H1 (cell line): ENCODE data around the gene CS. TPM values are rescaled to one million over a fixed set of nuclear protein-coding genes. Genes with fewer than 3 reads are reported as not detected.

ENCODE experiments used
- CTCF ChIA-PET: fragments of 300-600 bp; sonication (Branson Sonifier 250); formaldehyde crosslinking; loops from one replicate; lab custom pipeline; 2021; ENCODE audit not compliant: partially characterized antibody; lab: Charles Lee
- POLR2A ChIA-PET: fragments of 300-600 bp; sonication (Branson Sonifier 250); formaldehyde crosslinking; loops from one replicate; lab custom pipeline; 2021; ENCODE audit warnings: inconsistent platforms; ENCODE audit not compliant: partially characterized antibody; lab: Charles Lee
- DNase-seq, 2 experiments: peaks; one replicate each; pipeline versions ENCODE4 v3.0.0 to v3.0.0-alpha.2; 2010 to 2022; ENCODE audit warnings: low spot score in 2 of 2, low read depth in 1 of 2, mixed read lengths in 1 of 2
- FAIRE-seq: peaks from 2 replicates; lab custom pipeline; 2011; peaks lifted over from hg19 to GRCh38; lab: Jason Lieb, UNC
- H2AFZ ChIP-seq: 2 replicates; pipeline ENCODE4 v1.8.1; 2012; ENCODE audit warnings: low read length, inconsistent platforms
- H2AK5ac ChIP-seq: 2 replicates; pipeline ENCODE4 v1.6.1; 2013; ENCODE audit warnings: low read depth, low read length
- H2BK120ac ChIP-seq: replicated peaks from 2 replicates; pipeline ENCODE3; 2013; ENCODE audit warnings: low read depth, low read length, inconsistent platforms
- H2BK12ac ChIP-seq: 2 replicates; pipeline ENCODE4 v1.6.1; 2013; ENCODE audit warnings: low read depth, low read length
- H2BK15ac ChIP-seq: 2 replicates; pipeline ENCODE4 v1.6.1; 2013; ENCODE audit warnings: low read length
- H2BK20ac ChIP-seq: 2 replicates; pipeline ENCODE4 v1.6.1; 2013; ENCODE audit warnings: low read length
- H2BK5ac ChIP-seq: 2 replicates; pipeline ENCODE4 v1.6.1; 2013; ENCODE audit warnings: low read depth, low read length
- H3K14ac ChIP-seq: 2 replicates; pipeline ENCODE4 v1.6.1; 2013; ENCODE audit warnings: inconsistent platforms; ENCODE audit not compliant: insufficient read length
- H3K18ac ChIP-seq: 2 replicates; pipeline ENCODE4 v1.6.1; 2013; ENCODE audit warnings: low read length; ENCODE audit errors: extremely low read depth
- H3K23ac ChIP-seq: 2 replicates; pipeline ENCODE4 v1.6.1; 2013; ENCODE audit warnings: inconsistent platforms; ENCODE audit not compliant: insufficient read length
- H3K23me2 ChIP-seq: 2 replicates; pipeline ENCODE4 v1.6.1; 2013; ENCODE audit warnings: low read depth, low read length
- H3K27ac ChIP-seq: 2 replicates; pipeline ENCODE4 v1.6.1; 2011; ENCODE audit warnings: low read depth, low read length, inconsistent platforms
- H3K27me3 ChIP-seq, 4 experiments: replicated peaks in 1 of 4; 1 replicate in 1 of 4; 2 replicates in 3 of 4; pipeline versions ENCODE4 v1.6.1 to v1.8.1; 2011 to 2013; ENCODE audit warnings: low read length in 3 of 4, mild to moderate bottlenecking in 3 of 4, inconsistent platforms in 2 of 4, mixed read lengths in 2 of 4, moderate library complexity in 1 of 4; ENCODE audit not compliant: control insufficient read depth in 3 of 4, insufficient read depth in 3 of 4; ENCODE audit errors: extremely low read depth in 1 of 4
- H3K36me3 ChIP-seq, 4 experiments: 2 replicates each; pipeline versions ENCODE4 v1.6.1 to v1.8.1; 2011 to 2013; ENCODE audit warnings: mild to moderate bottlenecking in 4 of 4, low read length in 3 of 4, moderate library complexity in 2 of 4, control low read depth in 1 of 4, inconsistent platforms in 1 of 4; ENCODE audit not compliant: insufficient read depth in 4 of 4, control insufficient read depth in 2 of 4
- H3K4ac ChIP-seq: replicated peaks from 2 replicates; pipeline ENCODE3; 2013; ENCODE audit warnings: low read length, low read depth, mixed read lengths, inconsistent platforms; ENCODE audit not compliant: insufficient read length
- H3K4me1 ChIP-seq, 4 experiments: replicated peaks in 1 of 4; 1 replicate in 1 of 4; 2 replicates in 3 of 4; pipeline versions ENCODE4 v1.6.1 to v1.8.1; 2011 to 2013; ENCODE audit warnings: low read length in 3 of 4, inconsistent platforms in 2 of 4, mixed read lengths in 1 of 4; ENCODE audit not compliant: insufficient read depth in 4 of 4, control insufficient read depth in 3 of 4
- H3K4me2 ChIP-seq, 2 experiments: 2 replicates each; pipeline versions ENCODE4 v1.6.1 to v1.8.1; 2011 to 2013; ENCODE audit warnings: low read depth in 2 of 2, low read length in 2 of 2, control low read depth in 1 of 2, inconsistent platforms in 1 of 2, mild to moderate bottlenecking in 1 of 2; ENCODE audit not compliant: insufficient read depth in 1 of 2
- H3K4me3 ChIP-seq, 4 experiments: fragments of 200-600, 300-600 bp in 1 of 4; sonication (generic), shearing (Covaris generic), sonication (Bioruptor Twin) in 1 of 4; 2 replicates each; pipeline versions ENCODE4 v1.5.1 to v1.8.1; 2011 to 2016; ENCODE audit warnings: low read length in 4 of 4, low read depth in 3 of 4, control low read depth in 2 of 4, inconsistent platforms in 2 of 4, mild to moderate bottlenecking in 2 of 4, mixed read lengths in 1 of 4, moderate library complexity in 1 of 4; ENCODE audit not compliant: insufficient read depth in 2 of 4; ENCODE audit errors: extremely low read depth in 1 of 4
- H3K56ac ChIP-seq: replicated peaks from 2 replicates; pipeline ENCODE3; 2013; ENCODE audit warnings: low read depth, mild to moderate bottlenecking, mixed read lengths, low read length, inconsistent platforms; ENCODE audit not compliant: insufficient read length
- H3K79me1 ChIP-seq: 2 replicates; pipeline ENCODE4 v1.6.1; 2013; ENCODE audit warnings: low read depth, low read length, control low read depth
- H3K79me2 ChIP-seq, 2 experiments: 2 replicates each; pipeline versions ENCODE4 v1.6.1 to v1.8.1; 2012 to 2013; ENCODE audit warnings: low read length in 2 of 2, mild to moderate bottlenecking in 2 of 2, inconsistent platforms in 1 of 2; ENCODE audit not compliant: insufficient read depth in 2 of 2, control insufficient read depth in 1 of 2
- H3K9ac ChIP-seq, 4 experiments: replicated peaks in 1 of 4; 1 replicate in 1 of 4; 2 replicates in 3 of 4; pipeline versions ENCODE4 v1.6.1 to v1.8.1; 2011 to 2013; ENCODE audit warnings: low read depth in 3 of 4, low read length in 3 of 4, control low read depth in 2 of 4, mild to moderate bottlenecking in 2 of 4, moderate library complexity in 2 of 4, inconsistent platforms in 1 of 4; ENCODE audit errors: extremely low read depth in 1 of 4
- H3K9me3 ChIP-seq, 2 experiments: 2 replicates each; pipeline versions ENCODE4 v1.6.1 to v1.8.1; 2012 to 2013; ENCODE audit warnings: mild to moderate bottlenecking in 2 of 2, moderate library complexity in 2 of 2, control low read depth in 1 of 2, inconsistent platforms in 1 of 2, low read depth in 1 of 2, low read length in 1 of 2, mixed read lengths in 1 of 2; ENCODE audit not compliant: insufficient read depth in 2 of 2
- H4K20me1 ChIP-seq, 2 experiments: replicated peaks in 1 of 2; 2 replicates each; pipeline versions ENCODE3 to v1.8.1; 2011 to 2013; ENCODE audit warnings: inconsistent platforms in 2 of 2, low read length in 2 of 2, mild to moderate bottlenecking in 1 of 2; ENCODE audit not compliant: insufficient read depth in 2 of 2, control insufficient read depth in 1 of 2
- H4K5ac ChIP-seq: 2 replicates; pipeline ENCODE4 v1.6.1; 2013; ENCODE audit warnings: low read length, low read depth, mixed read lengths, inconsistent platforms; ENCODE audit not compliant: insufficient read length
- H4K8ac ChIP-seq: 2 replicates; pipeline ENCODE4 v1.8.0; 2013; ENCODE audit warnings: mild to moderate bottlenecking, moderate library complexity, low read length, inconsistent platforms; ENCODE audit not compliant: insufficient read depth; ENCODE audit errors: extremely low read depth
- H4K91ac ChIP-seq: replicated peaks from 2 replicates; pipeline ENCODE3; 2013; ENCODE audit warnings: low read length, mixed read lengths, inconsistent platforms; ENCODE audit not compliant: insufficient read length
- ASH2L ChIP-seq: fragments of 200-600, 300-600 bp; sonication (generic); IDR thresholded peaks from one replicate; pipeline ENCODE4 v1.7.1; 2017; ENCODE audit warnings: low read length
- BACH1 ChIP-seq: IDR thresholded peaks from 2 replicates; pipeline ENCODE4 v1.6.1; 2012; ENCODE audit warnings: low read length, improper control_type of control experiment
- BRCA1 ChIP-seq: IDR thresholded peaks from 2 replicates; pipeline ENCODE4 v1.6.1; 2012; ENCODE audit warnings: low read depth, low read length, improper control_type of control experiment
- EP300 ChIP-seq, 2 experiments: IDR thresholded peaks; 1 replicate in 1 of 2; 2 replicates in 1 of 2; pipeline ENCODE4 v1.6.1; 2011 to 2012; ENCODE audit warnings: low read depth in 2 of 2, low read length in 2 of 2, mild to moderate bottlenecking in 2 of 2, borderline replicate concordance in 1 of 2, inconsistent platforms in 1 of 2, moderate library complexity in 1 of 2
- GABPA ChIP-seq: IDR thresholded peaks from 2 replicates; pipeline ENCODE4 v1.6.1; 2011; ENCODE audit warnings: mild to moderate bottlenecking, low read length, moderate library complexity, borderline replicate concordance; ENCODE audit not compliant: insufficient read depth
- NRF1 ChIP-seq: IDR thresholded peaks from 2 replicates; pipeline ENCODE4 v1.6.1; 2011; ENCODE audit warnings: mild to moderate bottlenecking, low read depth, low read length, improper control_type of control experiment
- RAD21 ChIP-seq, 2 experiments: IDR thresholded peaks in 1 of 2; conservative IDR thresholded peaks in 1 of 2; 2 replicates each; pipeline ENCODE4 v1.6.1; 2011; ENCODE audit warnings: low read depth in 2 of 2, low read length in 2 of 2, improper control_type of control experiment in 1 of 2, inconsistent platforms in 1 of 2, mild to moderate bottlenecking in 1 of 2, moderate library complexity in 1 of 2
- RBBP5 ChIP-seq: IDR thresholded peaks from 2 replicates; pipeline ENCODE4 v1.7.1; 2012; ENCODE audit warnings: low read depth, mild to moderate bottlenecking, inconsistent platforms, low read length, moderate library complexity, borderline replicate concordance
- SIX5 ChIP-seq: IDR thresholded peaks from 2 replicates; pipeline ENCODE4 v1.6.1; 2011; ENCODE audit warnings: mild to moderate bottlenecking, low read depth, low read length
- TBP ChIP-seq: IDR thresholded peaks from 2 replicates; pipeline ENCODE4 v1.6.1; 2011; ENCODE audit warnings: low read depth, low read length, improper control_type of control experiment
- USF2 ChIP-seq: IDR thresholded peaks from 2 replicates; pipeline ENCODE4 v1.6.1; 2011; ENCODE audit warnings: low read length, improper control_type of control experiment
- WGBS, 2 experiments: shearing (Covaris generic) in 1 of 2; methylation state at CpG; one replicate each; pipeline versions ENCODE4 v1.1.6 to v1.1.7; 2013 to 2015; ENCODE audit warnings: low lambda C conversion rate in 2 of 2, mixed read lengths in 2 of 2, inconsistent platforms in 1 of 2, low coverage in 1 of 2, missing lambda C conversion rate in 1 of 2; ENCODE audit not compliant: insufficient replicate concordance in 2 of 2, insufficient coverage in 1 of 2, insufficient read length in 1 of 2; ENCODE audit errors: extremely low coverage in 1 of 2, missing lambda C conversion rate in 1 of 2; 5-methylcytosine and 5-hydroxymethylcytosine counted together
- polyA plus RNA-seq, 7 experiments: library from polyadenylated mRNA; depleted of rRNA in 3 of 7; stranded (reverse) in 5 of 7; unstranded in 2 of 7; fragments of >200 nt in 5 of 7; fragments of 200-250 nt in 2 of 7; gene quantifications; 1 replicate in 5 of 7; 2 replicates in 1 of 7; 4 replicates in 1 of 7; pipeline versions ENCODE4 v1.2.1 to v1.2.3, GENCODE V29; 2011 to 2013; ENCODE audit warnings: missing spikeins in 2 of 7, mixed read lengths in 2 of 7
- total RNA-seq: library from RNA; stranded (reverse); fragmentation: NEBNext Ultra II Directional; extraction: Animal tissue kit (Norgen Biotek cat#: 25700); gene quantifications from 2 replicates; pipeline ENCODE4 v1.2.1, GENCODE V29; 2021
- TF ChIP-seq, protein P1 (sequence below): IDR thresholded peaks from 2 replicates; pipeline ENCODE4 v1.6.1; 2012; ENCODE audit warnings: inconsistent platforms

The CS gene
- total and polyA plus RNA-seq, 2 of the 8 experiments (the other 6 are each of a cell fraction or from before 2014, with no cell fraction given), result 96.6 to 238 TPM

GRCh38 chr12:56282579-56282978 lies 17.6 kb downstream of the CS start:
- no peak overlapping the region for H4K8ac ChIP-seq
- H3K4me3 ChIP-seq, result no peak overlapping the region
- no peak overlapping the region for H3K18ac ChIP-seq
- no peak overlapping the region for H3K4ac ChIP-seq
- DNase-seq (no peak), FAIRE-seq (no peak)
- no peak overlapping the region for H3K4me2 ChIP-seq
- no peak overlapping the region for H2BK15ac ChIP-seq
- no peaks in the 10 kb centered on the region for H3K79me1 ChIP-seq
- peaks cover 14 to 66% (median 51%) of the 10 kb centered on the region in 4 experiments; a peak in 7 of 8 replicates for H3K36me3 ChIP-seq
- H2BK5ac ChIP-seq, result no peak overlapping the region
- H3K79me2 ChIP-seq, result no peaks in the 10 kb centered on the region
- no peak overlapping the region for H3K27ac ChIP-seq
- H2AFZ ChIP-seq, result no peak overlapping the region
- H2AK5ac ChIP-seq, result no peak overlapping the region
- no peak overlapping the region for H2BK12ac ChIP-seq
- H3K14ac ChIP-seq, result no peak overlapping the region
- H2BK20ac ChIP-seq, result no peak overlapping the region
- ChIA-PET POLR2A (interaction anchor here (0.7 to 2.7 kb wide), 4 partner anchors 12 to 28 kb away, joined by 3 to 8 read pairs (median 5); no protein-coding TSS in a partner anchor), CTCF (interaction anchor here (0.6 to 0.8 kb wide), 2 partner anchors 14 to 79 kb away, joined by 3 to 5 read pairs; no protein-coding TSS in a partner anchor)
- H3K27me3 ChIP-seq, result no peaks in the 10 kb centered on the region
- H4K91ac ChIP-seq, result no peak overlapping the region
- no peaks in the 10 kb centered on the region for H3K9me3 ChIP-seq
- no peak overlapping the region for H2BK120ac ChIP-seq
- H3K4me1 ChIP-seq, result no peaks in the 10 kb centered on the region
- no peak overlapping the region for H4K5ac ChIP-seq
- no peak overlapping the region for H3K23ac ChIP-seq
- no peaks in the 10 kb centered on the region for H4K20me1 ChIP-seq
- H3K23me2 ChIP-seq, result no peaks in the 10 kb centered on the region
- no peak overlapping the region for H3K9ac ChIP-seq
- WGBS, 2 experiments, result 93% methylated on average over 2 of the region's 2 CpGs; no CpG with 5 or more reads in 1 of the 2 experiments
- H3K56ac ChIP-seq, result no peak overlapping the region
- TF ChIP-seq TBP, result no peak
- TF ChIP-seq USF2, result no peak
- TF ChIP-seq, protein P1, sequence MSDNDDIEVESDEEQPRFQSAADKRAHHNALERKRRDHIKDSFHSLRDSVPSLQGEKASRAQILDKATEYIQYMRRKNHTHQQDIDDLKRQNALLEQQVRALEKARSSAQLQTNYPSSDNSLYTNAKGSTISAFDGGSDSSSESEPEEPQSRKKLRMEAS, result no peak
- no peak for TF ChIP-seq ASH2L
- no peak for TF ChIP-seq EP300 (IDR thresholded peaks at IDR 0.05; ENCODE audit: borderline replicate concordance in 1 of 2, low read depth in 2 of 2, low read length in 2 of 2)
- no peak for TF ChIP-seq BACH1
- TF ChIP-seq SIX5, result no peak
- TF ChIP-seq RAD21 (IDR thresholded peaks at IDR 0.05 in 1 of 2, conservative IDR thresholded peaks at IDR 0.05 in 1 of 2; ENCODE audit: low read depth in 2 of 2, low read length in 2 of 2), result no peak
- no peak for TF ChIP-seq GABPA
- no peak for TF ChIP-seq NRF1
- TF ChIP-seq RBBP5, result no peak
- TF ChIP-seq BRCA1, result no peak
